GM19035 (cell line): Measurements from ENCODE around the gene USP37.

Experiments
- ATAC-seq: cut with Tn5 transposase; IDR thresholded peaks from one replicate; pipeline ENCODE4 v1.9.1; 2021; ENCODE audit not compliant: unreplicated experiment

USP37 gene

DNA sequence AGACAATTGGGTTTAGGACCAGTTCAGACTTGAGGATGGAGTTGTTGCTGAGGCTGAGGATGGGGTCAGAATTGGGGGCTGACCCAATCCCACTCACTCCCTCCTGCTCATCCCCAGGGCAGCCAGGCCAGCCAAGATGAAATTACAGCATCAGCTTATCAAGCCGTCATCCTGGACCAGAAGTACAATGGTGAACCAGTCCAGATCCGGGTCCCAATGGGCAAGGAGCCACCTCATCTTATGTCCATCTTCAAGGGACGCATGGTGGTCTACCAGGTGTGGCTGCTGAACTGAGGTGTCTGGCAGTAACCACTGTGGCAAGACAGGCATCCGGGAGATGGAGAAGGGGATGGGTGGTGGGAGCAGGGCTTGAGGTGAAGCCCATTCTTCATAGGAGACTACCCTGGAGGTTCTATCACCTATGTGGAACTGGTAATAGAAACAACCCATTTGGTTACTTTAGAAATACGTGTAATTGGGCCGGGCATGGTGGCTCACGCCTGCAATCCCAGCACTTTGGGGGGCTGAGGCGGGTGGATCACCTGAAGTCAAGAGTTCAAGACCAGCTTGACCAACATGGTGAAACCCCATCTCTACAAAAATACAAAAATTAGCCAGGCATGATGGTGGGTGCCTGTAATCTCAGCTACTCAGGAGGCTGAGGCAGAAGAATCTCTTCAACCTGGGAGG lies 135.3 kb downstream of the USP37 start:
- no peak for ATAC-seq

DNA sequence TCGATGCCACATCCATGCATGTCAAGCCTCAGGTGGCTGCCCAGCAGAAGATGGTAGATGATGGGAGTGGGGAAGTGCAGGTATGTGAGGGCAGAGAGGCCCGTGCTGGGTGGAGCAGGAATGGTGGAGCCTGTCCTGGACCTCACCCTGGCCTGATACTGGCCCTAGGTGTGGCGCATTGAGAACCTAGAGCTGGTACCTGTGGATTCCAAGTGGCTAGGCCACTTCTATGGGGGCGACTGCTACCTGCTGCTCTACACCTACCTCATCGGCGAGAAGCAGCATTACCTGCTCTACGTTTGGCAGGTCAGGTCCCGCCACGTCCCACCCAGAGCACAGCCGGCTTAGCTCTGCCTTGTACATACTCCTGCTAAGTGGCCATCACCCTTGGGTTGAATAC lies 136.3 kb downstream of the USP37 start:
- ATAC-seq = no peak

DNA sequence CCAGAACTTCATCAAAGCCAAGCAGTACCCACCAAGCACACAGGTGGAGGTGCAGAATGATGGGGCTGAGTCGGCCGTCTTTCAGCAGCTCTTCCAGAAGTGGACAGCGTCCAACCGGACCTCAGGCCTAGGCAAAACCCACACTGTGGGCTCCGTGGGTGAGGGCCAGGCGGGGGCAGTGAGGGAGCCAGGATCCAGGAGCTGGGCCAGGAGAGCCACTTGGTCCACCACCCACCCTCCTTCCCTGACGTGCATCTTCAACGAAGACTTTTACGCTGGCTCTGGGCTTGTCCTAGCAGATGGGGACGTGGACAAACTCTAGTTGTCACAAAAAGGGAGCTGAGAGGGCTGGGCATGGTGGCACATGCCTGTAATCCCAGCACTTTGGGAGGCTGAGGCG lies 137.4 kb downstream of the USP37 start:
- ATAC-seq = no peak

DNA sequence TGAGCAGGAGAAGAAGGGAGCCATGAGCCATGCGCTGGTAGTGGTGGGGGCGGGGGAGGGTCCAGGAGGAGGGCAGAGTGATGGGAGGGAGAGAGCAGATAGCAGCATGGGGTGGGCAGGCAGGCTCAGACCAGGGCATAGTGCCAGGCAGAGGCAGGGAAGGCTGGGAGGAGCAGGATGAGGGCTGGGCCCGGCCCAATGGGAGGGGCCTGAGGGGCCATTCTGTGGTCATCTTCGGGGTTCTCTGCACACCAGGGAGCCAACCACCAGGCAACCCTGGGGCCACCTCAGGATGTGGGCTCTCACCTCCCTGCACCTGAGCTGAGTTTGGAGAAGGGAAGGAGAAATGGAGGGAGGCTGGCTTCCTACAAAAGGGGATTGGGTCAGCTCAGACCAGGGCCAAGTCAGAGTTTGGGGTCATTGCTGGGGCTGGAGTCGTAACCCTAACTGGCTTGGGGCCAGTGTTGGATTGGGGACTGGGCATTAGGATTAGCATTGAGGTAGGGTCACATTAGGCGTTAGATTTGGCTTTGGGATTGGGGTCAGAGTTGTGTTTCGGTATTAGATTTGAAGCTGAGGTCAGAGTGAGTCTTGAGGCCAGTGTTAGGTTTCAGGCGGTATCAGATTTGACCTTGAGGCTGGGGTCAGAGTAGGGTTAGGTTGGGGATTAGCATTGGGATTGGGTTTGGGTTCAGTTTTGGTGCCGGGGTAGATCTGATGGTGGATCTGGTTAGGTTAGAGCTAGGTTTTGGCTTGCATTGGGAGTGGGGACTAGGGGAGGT lies 138.0 kb downstream of the USP37 start:
- no peak for ATAC-seq

DNA sequence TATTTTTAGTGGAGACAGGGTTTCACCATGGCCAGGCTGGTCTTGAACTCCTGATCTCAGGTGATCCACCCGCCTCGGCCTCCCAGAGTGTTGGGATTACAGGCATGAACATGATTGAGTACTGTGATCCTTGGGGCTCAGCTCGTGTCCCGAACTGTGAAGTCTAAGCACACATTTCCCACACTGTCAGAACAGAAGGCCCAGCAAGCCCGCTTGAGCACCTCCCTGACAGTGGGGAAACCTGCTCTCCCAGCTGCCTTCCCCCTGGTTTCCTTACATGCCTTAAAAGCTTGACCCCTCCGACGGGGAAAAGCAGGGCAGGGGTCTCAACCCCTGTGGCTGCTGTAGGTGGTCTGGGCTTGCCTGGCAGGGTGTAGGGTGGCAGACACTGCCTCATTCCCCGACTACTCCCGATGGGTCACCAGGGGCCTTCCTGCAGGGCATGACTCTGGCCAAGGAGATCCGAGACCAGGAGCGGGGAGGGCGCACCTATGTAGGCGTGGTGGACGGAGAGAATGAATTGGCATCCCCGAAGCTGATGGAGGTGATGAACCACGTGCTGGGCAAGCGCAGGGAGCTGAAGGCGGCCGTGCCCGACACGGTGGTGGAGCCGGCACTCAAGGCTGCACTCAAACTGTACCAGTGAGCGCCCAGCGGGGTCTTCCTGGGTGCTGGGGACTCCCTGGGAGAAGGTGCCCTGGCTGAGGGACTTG lies 139.1 kb downstream of the USP37 start:
- no peak for ATAC-seq

DNA sequence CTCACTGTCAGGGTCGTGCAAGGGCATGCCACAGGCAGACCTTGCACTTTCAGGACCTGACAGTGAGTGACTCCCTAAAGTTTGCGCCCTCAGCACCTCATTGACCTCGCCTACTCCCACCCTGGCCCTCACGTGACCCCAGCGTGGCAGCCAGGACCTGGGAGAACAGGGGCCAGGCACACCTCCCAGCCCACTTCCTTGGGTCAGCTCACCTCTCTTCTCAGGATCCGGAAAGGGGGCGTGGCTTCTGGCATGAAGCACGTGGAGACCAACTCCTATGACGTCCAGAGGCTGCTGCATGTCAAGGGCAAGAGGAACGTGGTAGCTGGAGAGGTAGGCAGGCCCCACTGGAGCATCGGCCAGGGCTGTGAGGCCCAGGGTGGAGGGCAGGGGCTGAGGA lies 140.4 kb downstream of the USP37 start:
- no peak for ATAC-seq

DNA sequence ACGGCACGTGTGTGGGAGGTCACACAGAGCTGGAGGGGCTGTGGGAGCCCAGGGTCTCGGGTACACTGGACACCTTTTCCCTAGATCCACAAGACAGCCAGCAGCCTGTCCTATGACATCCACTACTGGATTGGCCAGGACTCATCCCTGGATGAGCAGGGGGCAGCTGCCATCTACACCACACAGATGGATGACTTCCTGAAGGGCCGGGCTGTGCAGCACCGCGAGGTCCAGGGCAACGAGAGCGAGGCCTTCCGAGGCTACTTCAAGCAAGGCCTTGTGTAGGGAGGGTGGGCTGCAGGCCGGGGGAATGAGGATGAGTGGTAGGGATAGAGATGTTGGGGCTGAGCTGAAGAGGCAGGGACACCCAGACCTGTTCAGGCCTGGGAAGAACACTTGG lies 142.6 kb downstream of the USP37 start:
- ATAC-seq = no peak

DNA sequence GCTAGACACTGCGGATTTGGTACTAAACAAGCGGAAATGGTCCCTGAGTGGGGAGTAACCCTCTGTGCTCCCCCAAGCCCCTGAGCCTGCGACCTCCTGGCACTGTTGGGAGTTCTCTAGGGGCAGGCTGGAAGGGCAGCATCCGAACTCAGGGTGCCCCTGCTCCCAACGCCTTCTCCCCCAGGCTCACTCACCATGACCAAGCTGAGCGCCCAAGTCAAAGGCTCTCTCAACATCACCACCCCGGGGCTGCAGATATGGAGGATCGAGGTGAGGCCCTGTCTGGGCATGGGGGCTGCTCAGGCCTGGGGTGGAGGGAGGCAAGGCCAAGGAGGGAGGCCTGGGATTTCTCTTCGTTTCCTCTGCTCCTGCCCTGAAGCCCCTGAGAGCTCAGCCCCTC lies 144.6 kb downstream of the USP37 start:
- ATAC-seq = no peak

DNA sequence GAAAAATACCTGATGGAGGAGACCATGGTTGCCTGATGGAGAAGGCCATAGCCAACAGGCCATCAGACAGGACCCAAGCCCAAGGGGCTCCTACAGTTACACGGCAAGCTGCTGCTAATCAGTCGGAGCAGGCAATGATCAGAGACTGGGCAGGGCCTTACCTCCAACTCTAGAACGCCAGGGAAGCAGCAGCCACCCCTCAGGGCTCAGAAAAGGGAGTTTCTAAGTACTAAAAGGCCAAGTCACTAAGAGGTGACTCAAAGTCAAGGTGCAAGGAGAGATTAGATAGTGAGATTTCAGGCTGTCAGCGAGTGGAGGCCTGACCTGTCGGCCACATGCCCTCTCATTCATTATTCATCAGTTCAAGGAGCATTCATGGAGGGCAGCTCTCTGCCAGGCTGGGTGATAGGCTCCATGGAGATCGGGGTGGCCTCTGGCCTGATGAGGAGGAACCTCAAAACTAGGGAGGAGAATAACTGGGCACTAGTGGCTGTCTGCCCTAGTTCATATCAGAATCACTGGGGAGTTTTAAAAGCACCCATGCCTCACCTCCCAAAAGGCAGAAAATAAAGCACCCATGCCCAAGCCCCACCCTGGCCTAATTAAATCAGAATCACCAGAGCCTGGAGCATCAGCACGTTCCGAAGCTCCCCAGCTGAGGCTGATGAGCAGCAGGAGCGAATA lies 145.6 kb downstream of the USP37 start:
- no peak for ATAC-seq

DNA sequence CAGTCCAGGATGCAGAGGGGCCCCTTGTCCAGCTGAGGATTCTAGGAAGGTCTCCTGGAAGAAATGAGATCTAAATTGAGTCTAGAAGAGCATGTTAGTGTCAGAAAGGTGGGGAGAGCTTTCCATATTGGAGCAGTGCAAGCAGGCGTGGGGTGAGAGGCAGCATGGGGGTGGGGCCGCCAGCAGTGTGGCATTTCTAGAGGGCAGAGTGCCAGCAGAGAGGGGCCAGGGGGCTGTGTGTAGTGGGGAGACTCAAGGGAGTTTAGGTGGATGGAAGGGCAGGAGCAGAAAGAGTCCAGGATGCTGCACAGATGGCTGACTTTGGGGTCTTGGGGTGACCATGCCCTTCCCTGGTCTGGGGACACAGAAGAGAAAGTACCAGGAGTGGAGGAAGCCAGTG lies 147.1 kb downstream of the USP37 start:
- ATAC-seq = no peak

DNA sequence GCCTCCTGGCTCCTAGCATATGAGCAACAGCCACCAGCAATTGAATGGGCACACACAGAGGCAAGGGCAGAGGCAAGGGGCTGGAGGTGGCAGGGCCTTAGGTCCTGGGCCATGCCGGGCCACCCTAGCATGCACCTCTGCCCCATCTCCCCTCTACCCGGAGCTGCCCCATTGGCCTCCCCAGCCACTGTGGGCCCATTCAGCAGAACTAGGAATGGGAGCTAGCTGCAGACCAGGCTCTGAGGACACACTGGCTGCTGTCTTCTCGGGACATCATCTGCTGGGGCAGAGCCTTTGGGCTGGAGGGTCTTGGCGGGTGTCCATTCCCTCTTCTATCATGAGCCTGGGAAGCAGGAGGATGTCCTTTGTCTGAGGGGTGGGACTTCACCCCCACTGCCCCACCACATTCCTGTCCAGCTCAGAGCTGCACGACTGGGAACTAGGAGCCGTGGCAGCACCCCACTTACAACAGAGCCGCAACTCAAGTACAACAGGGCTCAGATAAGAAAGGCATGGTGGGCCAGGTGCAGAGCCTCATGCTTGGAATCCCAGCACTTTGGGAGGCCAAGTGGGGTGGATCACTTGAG lies 148.4 kb downstream of the USP37 start:
- ATAC-seq = no peak

DNA sequence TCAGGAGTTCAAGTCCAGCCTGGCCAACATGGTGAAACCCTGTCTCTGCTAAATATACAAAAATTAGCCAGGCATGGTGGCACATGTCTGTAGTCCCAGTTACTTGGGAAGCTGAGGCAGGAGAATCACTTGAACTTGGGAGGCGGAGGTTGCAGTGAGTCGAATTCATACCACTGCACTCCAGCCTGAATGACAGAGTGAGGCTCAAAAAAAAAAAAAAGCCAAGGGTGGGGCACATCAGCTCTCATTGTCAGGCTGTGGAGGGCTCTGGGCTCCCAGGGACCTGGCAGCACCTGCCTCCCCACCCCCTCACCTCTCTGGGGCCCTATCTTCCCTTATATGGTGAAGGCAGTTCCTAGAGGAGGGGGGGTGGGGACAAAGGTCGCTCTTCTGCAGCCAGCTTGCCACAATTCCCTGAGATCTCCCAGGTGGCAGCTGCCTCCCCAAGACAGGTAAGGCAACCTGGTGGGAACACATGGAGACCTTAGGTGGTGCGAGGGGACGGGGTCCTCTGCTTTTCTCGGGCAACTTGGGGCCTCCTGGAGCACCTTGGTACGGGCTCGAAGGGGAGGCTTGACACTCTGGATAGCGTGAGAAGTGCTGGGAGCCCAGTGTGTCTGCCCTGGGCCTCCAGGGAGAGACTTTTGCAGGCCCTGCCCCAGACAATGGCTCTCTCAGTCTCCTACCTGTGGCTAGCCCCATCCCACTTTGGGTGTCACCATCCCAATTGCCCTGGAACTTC lies 149.3 kb downstream of the USP37 start, which contains the start of gene VIL1:
TSS of gene VIL1 (plus strand) at position 407 of the 742 bp plus-strand sequence. CDS start 4,656 bp downstream, outside the sequence.
- no peak for ATAC-seq

DNA sequence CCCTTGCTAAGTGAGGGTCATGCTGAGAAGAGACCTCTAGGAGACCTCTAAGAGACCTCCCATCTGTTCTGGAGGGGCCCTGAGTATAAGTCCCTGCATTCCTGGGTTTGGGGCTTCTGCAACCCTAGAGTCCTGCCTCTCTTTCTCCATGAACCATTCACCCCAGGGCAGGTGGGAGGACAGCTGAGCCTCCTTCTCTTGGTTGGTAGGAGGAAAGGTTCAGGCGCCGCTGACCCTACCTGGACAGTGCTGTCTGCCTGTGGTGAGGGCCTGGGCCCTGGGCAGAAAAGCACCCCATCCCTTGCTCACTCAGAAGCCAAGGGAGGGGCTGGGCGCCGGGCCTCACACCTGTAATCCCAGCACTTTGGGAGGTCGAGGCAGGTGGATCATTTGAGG lies 149.8 kb downstream of the USP37 start:
- ATAC-seq = no peak

DNA sequence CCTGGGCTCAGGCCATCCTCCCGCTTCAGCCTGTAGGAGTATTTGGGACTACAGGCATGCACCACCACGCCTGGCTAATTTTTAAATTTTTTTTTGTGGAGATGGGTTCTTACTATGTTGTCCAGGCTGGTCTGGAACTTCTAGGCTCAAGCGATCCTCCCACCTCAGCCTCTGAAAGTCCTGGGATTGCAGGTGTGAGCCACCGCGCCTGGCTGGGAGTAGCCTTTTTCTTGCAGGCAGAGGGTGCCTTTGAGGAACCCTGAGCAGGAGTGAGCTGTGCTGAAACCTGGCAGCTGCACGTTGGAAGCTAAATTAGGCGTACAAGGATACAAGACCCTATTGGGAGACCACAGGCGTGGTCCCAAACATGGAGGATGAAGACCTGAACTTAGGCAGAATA lies 160.4 kb downstream of the USP37 start:
- ATAC-seq = no peak

DNA sequence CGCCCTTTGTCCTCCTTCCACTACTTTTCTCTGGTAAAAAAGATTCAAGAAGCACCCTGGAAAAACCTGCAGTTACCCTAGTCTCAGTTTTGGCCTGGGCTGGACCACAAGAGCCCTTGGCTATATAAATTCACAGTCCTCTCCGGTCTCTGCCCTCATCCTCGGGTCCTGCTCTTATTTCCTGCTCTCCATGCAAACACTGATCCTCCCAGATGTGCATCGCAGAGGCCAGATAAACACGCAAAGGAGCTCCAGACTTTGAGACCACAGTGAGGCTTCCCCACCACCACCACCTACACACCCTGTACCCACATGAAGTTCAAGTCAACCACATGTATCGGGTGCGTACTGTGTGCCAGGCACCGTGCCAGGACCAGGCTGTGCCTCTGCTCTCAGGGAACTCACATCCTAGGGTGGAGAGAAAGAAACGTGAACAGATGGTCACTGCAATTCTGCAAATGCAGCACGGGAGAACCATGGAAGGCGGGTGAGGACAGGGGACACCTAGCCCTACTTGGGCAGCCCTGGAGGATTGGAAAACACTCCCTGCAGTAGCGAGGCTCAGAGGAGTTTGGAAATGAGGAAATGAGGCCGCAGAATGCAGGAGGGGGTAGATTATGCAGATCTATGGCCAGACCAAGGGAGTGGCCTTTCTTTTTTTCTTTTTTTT lies 161.1 kb downstream of the USP37 start:
- peak; percentile 2 for ATAC-seq

DNA sequence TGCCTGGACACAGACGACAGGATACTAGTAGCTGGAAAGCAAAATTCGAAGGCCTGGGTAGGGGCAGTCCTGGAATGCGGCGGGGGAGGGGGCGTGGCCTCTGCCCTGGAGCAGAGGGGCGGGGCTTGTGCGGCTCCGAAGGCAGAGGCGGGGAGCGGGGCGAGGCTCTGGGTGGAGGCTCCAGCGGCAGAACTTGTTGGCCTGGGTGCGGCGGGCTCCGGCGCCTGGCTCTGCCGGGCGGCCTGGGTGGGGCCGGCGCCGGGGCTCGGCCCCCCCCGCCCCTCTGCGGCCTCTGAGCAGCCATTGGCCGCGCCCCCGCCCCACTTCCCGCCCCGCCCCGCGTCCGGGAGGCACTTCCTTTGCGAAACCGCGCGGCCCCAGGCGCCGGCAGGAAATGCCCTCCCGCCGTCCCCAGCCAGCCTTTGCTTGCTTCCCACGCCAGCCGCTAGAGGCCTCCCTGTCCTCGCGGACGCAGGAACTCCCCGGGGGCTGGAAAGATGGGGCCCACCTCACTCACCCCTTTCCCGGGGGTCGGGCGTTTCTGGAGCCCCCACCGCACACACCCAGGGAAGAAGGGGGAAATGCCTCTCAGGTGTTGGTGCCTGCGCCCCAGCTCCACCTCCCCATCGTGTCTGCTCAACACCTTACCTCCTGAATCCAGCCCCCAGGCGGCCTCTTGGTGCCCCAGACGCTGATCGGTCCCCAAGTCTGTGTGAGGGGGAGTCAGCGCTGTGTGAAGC lies 161.8 kb downstream of the USP37 start:
- peak; percentile 81 for ATAC-seq

DNA sequence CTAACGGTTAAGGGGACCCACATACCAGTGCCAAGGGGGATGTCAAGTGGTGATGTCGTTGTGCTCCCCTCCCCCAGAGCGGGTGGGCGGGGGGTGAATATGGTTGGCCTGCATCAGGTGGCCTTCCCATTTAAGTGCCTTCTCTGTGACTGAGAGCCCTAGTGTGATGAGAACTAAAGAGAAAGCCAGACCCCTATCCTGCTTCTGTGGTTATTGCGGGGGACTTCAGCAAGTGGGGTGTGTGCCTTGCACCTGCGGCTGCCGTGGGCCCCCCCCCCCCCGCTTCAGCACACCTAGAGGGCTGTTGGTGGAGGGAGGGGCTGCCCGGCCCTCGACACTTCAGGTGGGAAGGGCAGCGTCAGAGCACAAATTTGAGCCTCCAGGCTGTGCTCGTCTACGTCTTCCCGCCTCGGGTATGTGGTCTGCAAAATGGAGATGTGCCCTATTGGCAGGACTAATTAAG lies 162.4 kb downstream of the USP37 start:
- no peak for ATAC-seq

DNA sequence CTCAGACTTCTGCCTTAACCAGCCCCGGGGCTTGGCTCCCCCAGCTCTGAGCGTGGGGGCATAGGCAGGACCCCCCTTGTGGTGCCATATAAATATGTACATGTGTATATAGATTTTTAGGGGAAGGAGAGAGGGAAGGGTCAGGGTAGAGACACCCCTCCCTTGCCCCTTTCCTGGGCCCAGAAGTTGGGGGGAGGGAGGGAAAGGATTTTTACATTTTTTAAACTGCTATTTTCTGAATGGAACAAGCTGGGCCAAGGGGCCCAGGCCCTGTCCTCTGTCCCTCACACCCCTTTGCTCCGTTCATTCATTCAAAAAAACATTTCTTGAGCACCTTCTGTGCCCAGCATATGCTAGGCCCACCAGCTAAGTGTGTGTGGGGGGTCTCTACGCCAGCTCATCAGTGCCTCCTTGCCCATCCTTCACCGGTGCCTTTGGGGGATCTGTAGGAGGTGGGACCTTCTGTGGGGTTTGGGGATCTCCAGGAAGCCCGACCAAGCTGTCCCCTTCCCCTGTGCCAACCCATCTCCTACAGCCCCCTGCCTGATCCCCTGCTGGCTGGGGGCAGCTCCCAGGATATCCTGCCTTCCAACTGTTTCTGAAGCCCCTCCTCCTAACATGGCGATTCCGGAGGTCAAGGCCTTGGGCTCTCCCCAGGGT lies 162.9 kb downstream of the USP37 start:
- ATAC-seq = no peak
